HepG2 (cell line): Measurements from ENCODE around the gene ABHD1. TPM values are rescaled to one million over a fixed set of nuclear protein-coding genes. Genes with fewer than 3 reads are reported as not detected.

Experiments used
- CREM ChIP-seq, 2 experiments: sonication (generic) in 1 of 2; formaldehyde crosslinking in 1 of 2; IDR thresholded peaks; 2 replicates each; pipeline versions ENCODE4 v1.4.0 to v1.6.1; 2016 to 2020; ENCODE audit warnings: antibody characterized with exemption in 1 of 2, mild to moderate bottlenecking in 1 of 2, missing genetic modification reagents in 1 of 2
- GPN1 ChIP-seq: sonication (generic); formaldehyde crosslinking; IDR thresholded peaks from 2 replicates; pipeline ENCODE4 v1.5.1; 2020; ENCODE audit warnings: missing genetic modification reagents, borderline replicate concordance
- HDAC6 ChIP-seq: fragments of 200-600 bp; sonication (generic); IDR thresholded peaks from 2 replicates; pipeline ENCODE4 v1.7.0; 2017; ENCODE audit warnings: mild to moderate bottlenecking, antibody characterized with exemption, low read length, low read depth
- KDM2A ChIP-seq: sonication (generic); formaldehyde crosslinking; IDR thresholded peaks from 2 replicates; pipeline ENCODE4 v1.4.0; 2020; ENCODE audit warnings: low read depth, missing genetic modification reagents, borderline replicate concordance
- KLF6 ChIP-seq: IDR thresholded peaks from 2 replicates; pipeline ENCODE4 v1.8.0; 2016; ENCODE audit warnings: missing biosample characterization, missing genetic modification reagents
- PITX1 ChIP-seq: sonication (generic); formaldehyde crosslinking; IDR thresholded peaks from 2 replicates; pipeline ENCODE4 v1.5.1; 2020; ENCODE audit warnings: mild to moderate bottlenecking, missing genetic modification reagents
- RFX5 ChIP-seq: IDR thresholded peaks from 2 replicates; pipeline ENCODE4 v1.6.1; 2011; ENCODE audit warnings: low read depth, low read length, improper control_type of control experiment
- TCF12 ChIP-seq, 2 experiments: fragments of 450-650 bp in 1 of 2; sonication (generic) in 1 of 2; formaldehyde crosslinking in 1 of 2; IDR thresholded peaks; 2 replicates each; pipeline versions ENCODE4 v1.6.1 to v1.8.0; 2017 to 2022; ENCODE audit warnings: antibody characterized with exemption in 1 of 2, mild to moderate bottlenecking in 1 of 2, missing genetic modification reagents in 1 of 2, moderate library complexity in 1 of 2
- THAP11 ChIP-seq: IDR thresholded peaks from 2 replicates; pipeline ENCODE4 v1.6.1; 2016; ENCODE audit warnings: missing biosample characterization, missing genetic modification reagents
- TP53 ChIP-seq: sonication (generic); formaldehyde crosslinking; conservative IDR thresholded peaks from 2 replicates; pipeline ENCODE4 v1.4.0; 2020; ENCODE audit warnings: missing genetic modification reagents
- YY1 ChIP-seq: IDR thresholded peaks from 2 replicates; pipeline ENCODE4 v1.6.1; 2011; ENCODE audit warnings: low read length, low read depth, moderate library complexity, mild to moderate bottlenecking; ENCODE audit not compliant: insufficient read depth, insufficient replicate concordance
- ZNF672 ChIP-seq: sonication (generic); formaldehyde crosslinking; IDR thresholded peaks from 2 replicates; pipeline ENCODE4 v1.8.1; 2022; ENCODE audit warnings: missing genetic modification reagents
- ZNF776 ChIP-seq: sonication (generic); formaldehyde crosslinking; IDR thresholded peaks from 2 replicates; pipeline ENCODE4 v1.4.0; 2020; ENCODE audit warnings: mild to moderate bottlenecking, missing genetic modification reagents
- polyA plus RNA-seq, 8 experiments: library from polyadenylated mRNA; depleted of rRNA in 3 of 8; stranded (reverse) in 7 of 8; unstranded in 1 of 8; fragments of >200 nt; fragmentation: Illumina TruSeq in 4 of 8; extraction: Trizol in 4 of 8; gene quantifications; 2 replicates each; pipeline versions ENCODE4 v1.2.1 to v1.2.3, GENCODE V29; 2011 to 2016; ENCODE audit warnings: low read depth in 4 of 8, missing spikeins in 1 of 8, mixed read lengths in 1 of 8; ENCODE audit not compliant: insufficient read depth in 1 of 8
- total RNA-seq, 5 experiments: library from RNA; depleted of rRNA; stranded (reverse); fragments of >200 nt; fragmentation: Illumina TruSeq; extraction: Trizol; gene quantifications; 2 replicates each; pipeline ENCODE4 v1.2.3, GENCODE V29; 2016; ENCODE audit warnings: low read depth in 1 of 5
- TF ChIP-seq, protein P1 (sequence below): sonication (generic); formaldehyde crosslinking; IDR thresholded peaks from 2 replicates; pipeline ENCODE4 v1.4.0; 2020; ENCODE audit warnings: mild to moderate bottlenecking, low read depth, missing genetic modification reagents
- TF ChIP-seq, protein P2 (sequence below): conservative IDR thresholded peaks from 2 replicates; pipeline ENCODE4 v1.6.1; 2018; ENCODE audit warnings: missing genetic modification reagents
- TF ChIP-seq, protein P3 (sequence below): IDR thresholded peaks from 2 replicates; pipeline ENCODE4 v1.6.1; 2012; ENCODE audit warnings: low read depth, low read length, improper control_type of control experiment
- TF ChIP-seq, protein P4 (sequence below): sonication (generic); formaldehyde crosslinking; IDR thresholded peaks from 2 replicates; pipeline ENCODE4 v1.9.0; 2021; ENCODE audit warnings: mild to moderate bottlenecking, missing genetic modification reagents

ABHD1 gene
- total and polyA plus RNA-seq, 2 of the 13 experiments (the other 11 are each of a cell fraction or from before 2014, with no cell fraction given), result 0.04 to 0.81 TPM

DNA sequence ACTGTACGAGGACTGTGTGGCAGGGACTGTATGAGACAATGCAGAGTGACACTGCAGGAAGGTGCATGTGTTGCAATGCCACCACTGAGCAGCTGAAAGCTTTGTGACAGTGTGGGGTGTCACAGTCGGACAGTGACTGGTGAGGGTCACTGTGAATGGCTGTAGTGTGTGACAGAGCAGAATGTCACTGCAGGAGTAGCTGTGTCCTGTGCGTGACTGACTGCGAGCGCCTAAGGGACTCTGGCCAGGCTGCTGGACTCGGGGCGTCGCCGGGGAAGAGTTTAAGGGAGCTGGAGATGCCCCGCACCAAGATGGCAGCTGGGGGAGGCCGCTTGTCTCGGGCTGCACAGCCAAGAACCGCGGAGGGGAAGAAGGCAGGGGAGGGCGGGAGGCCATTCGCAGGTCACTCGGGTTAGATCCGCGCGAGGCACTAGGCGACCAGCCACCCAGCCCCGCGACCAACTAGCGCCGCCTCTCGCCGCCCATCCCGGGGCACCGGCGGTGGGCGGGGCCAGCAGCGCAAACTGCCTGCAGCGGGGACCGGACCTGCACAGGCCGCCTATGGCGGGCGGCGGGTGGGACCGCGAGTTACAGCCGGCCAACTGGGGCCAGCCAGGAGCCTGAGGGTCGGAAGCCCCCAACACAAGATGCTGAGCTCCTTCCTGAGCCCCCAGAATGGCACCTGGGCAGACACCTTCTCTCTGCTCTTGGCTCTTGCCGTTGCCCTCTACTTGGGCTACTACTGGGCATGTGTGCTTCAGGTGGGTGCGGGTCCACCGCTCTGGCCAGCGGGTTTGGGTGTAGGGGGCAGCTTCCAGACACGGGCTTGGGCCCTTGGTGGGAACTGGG, at the start of gene ABHD1 (continued):
- TF ChIP-seq, protein P1, sequence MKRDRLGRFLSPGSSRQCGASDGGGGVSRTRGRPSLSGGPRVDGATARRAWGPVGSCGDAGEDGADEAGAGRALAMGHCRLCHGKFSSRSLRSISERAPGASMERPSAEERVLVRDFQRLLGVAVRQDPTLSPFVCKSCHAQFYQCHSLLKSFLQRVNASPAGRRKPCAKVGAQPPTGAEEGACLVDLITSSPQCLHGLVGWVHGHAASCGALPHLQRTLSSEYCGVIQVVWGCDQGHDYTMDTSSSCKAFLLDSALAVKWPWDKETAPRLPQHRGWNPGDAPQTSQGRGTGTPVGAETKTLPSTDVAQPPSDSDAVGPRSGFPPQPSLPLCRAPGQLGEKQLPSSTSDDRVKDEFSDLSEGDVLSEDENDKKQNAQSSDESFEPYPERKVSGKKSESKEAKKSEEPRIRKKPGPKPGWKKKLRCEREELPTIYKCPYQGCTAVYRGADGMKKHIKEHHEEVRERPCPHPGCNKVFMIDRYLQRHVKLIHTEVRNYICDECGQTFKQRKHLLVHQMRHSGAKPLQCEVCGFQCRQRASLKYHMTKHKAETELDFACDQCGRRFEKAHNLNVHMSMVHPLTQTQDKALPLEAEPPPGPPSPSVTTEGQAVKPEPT (CRISPR knock-in tag), result no peak
- TF ChIP-seq, protein P2, sequence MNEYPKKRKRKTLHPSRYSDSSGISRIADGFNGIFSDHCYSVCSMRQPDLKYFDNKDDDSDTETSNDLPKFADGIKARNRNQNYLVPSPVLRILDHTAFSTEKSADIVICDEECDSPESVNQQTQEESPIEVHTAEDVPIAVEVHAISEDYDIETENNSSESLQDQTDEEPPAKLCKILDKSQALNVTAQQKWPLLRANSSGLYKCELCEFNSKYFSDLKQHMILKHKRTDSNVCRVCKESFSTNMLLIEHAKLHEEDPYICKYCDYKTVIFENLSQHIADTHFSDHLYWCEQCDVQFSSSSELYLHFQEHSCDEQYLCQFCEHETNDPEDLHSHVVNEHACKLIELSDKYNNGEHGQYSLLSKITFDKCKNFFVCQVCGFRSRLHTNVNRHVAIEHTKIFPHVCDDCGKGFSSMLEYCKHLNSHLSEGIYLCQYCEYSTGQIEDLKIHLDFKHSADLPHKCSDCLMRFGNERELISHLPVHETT (CRISPR knock-in tag), result 0 out of 2 replicates have a peak, but pooled peaks have one; percentile 55
- TF ChIP-seq KLF6 (CRISPR knock-in tag) (peak; percentile 91), PITX1 (CRISPR knock-in tag) (0 out of 2 replicates have a peak, but pooled peaks have one; percentile 64), HDAC6 (no peak), THAP11 (CRISPR knock-in tag) (peak; percentile 61), TCF12 (IDR thresholded peaks at IDR 0.05) (no peak), TCF12 (CRISPR knock-in tag; IDR thresholded peaks at IDR 0.05) (0 out of 2 replicates have a peak, but pooled peaks have one; percentile 67), CREM (IDR thresholded peaks at IDR 0.05) (no peak), CREM (CRISPR knock-in tag; IDR thresholded peaks at IDR 0.05) (no peak), RFX5 (no peak), GPN1 (CRISPR knock-in tag) (no peak), ZNF776 (CRISPR knock-in tag) (no peak), TP53 (CRISPR knock-in tag) (0 out of 2 replicates have a peak, but pooled peaks have one; percentile 38), KDM2A (CRISPR knock-in tag) (peak; percentile 90), ZNF672 (CRISPR knock-in tag) (no peak), YY1 (peak; percentile 92)
- TF ChIP-seq, protein P3, sequence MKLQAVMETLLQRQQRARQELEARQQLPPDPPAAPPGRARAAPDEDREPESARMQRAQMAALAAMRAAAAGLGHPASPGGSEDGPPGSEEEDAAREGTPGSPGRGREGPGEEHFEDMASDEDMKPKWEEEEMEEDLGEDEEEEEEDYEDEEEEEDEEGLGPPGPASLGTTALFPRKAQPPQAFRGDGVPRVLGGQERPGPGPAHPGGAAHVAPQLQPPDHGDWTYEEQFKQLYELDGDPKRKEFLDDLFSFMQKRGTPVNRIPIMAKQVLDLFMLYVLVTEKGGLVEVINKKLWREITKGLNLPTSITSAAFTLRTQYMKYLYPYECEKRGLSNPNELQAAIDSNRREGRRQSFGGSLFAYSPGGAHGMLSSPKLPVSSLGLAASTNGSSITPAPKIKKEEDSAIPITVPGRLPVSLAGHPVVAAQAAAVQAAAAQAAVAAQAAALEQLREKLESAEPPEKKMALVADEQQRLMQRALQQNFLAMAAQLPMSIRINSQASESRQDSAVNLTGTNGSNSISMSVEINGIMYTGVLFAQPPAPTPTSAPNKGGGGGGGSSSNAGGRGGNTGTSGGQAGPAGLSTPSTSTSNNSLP, result no peak
- TF ChIP-seq, protein P4, sequence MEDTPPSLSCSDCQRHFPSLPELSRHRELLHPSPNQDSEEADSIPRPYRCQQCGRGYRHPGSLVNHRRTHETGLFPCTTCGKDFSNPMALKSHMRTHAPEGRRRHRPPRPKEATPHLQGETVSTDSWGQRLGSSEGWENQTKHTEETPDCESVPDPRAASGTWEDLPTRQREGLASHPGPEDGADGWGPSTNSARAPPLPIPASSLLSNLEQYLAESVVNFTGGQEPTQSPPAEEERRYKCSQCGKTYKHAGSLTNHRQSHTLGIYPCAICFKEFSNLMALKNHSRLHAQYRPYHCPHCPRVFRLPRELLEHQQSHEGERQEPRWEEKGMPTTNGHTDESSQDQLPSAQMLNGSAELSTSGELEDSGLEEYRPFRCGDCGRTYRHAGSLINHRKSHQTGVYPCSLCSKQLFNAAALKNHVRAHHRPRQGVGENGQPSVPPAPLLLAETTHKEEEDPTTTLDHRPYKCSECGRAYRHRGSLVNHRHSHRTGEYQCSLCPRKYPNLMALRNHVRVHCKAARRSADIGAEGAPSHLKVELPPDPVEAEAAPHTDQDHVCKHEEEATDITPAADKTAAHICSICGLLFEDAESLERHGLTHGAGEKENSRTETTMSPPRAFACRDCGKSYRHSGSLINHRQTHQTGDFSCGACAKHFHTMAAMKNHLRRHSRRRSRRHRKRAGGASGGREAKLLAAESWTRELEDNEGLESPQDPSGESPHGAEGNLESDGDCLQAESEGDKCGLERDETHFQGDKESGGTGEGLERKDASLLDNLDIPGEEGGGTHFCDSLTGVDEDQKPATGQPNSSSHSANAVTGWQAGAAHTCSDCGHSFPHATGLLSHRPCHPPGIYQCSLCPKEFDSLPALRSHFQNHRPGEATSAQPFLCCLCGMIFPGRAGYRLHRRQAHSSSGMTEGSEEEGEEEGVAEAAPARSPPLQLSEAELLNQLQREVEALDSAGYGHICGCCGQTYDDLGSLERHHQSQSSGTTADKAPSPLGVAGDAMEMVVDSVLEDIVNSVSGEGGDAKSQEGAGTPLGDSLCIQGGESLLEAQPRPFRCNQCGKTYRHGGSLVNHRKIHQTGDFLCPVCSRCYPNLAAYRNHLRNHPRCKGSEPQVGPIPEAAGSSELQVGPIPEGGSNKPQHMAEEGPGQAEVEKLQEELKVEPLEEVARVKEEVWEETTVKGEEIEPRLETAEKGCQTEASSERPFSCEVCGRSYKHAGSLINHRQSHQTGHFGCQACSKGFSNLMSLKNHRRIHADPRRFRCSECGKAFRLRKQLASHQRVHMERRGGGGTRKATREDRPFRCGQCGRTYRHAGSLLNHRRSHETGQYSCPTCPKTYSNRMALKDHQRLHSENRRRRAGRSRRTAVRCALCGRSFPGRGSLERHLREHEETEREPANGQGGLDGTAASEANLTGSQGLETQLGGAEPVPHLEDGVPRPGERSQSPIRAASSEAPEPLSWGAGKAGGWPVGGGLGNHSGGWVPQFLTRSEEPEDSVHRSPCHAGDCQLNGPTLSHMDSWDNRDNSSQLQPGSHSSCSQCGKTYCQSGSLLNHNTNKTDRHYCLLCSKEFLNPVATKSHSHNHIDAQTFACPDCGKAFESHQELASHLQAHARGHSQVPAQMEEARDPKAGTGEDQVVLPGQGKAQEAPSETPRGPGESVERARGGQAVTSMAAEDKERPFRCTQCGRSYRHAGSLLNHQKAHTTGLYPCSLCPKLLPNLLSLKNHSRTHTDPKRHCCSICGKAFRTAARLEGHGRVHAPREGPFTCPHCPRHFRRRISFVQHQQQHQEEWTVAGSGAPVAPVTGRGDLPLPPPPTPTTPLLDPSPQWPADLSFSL (CRISPR knock-in tag), result no peak
